HG03103 (cell line): ENCODE results near the gene GAK.

Experiments
- ATAC-seq: cut with Tn5 transposase; IDR thresholded peaks from one replicate; pipeline ENCODE4 v1.9.1; 2021; ENCODE audit warnings: low read depth; ENCODE audit not compliant: unreplicated experiment

The GAK gene

DNA sequence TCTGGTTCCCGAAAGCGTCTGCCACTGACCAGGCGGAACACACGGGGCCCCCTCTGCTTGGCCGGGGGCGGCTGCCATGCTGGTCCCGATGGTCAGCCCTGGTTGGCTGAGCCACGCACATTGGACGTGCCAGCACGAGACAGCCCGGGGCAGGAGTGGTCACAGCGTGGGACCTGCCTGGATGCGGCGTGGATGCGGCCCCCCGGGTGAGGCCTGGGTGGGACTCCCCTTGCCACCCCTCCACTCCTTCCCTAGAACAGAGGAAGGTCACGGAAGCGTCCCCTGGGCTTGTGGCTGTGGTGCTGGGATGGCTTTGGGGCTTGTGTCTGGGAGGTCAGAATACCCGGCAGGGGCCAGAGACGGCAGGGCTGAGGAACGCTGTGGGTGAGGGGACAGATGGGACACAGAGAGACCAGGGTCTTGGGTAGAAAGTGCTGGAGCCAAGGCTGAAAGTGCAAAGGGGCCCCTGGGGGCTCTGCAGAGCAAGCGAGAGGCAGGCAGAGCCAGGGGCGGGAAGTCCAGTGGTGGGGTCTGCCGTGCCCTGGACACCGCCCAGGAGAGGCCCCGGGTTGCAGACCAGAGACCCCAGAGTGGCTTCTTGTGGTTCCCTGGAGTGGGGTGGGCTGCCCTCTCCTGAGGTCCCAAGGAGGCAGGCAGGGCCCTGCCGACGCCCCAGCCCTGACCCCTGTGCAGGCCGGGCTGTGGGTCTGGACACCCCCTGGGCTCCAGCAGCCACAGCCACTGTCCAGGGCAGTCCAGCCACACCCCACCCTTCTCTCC lies 97.6 kb downstream of the GAK start:
- ATAC-seq: no peak

DNA sequence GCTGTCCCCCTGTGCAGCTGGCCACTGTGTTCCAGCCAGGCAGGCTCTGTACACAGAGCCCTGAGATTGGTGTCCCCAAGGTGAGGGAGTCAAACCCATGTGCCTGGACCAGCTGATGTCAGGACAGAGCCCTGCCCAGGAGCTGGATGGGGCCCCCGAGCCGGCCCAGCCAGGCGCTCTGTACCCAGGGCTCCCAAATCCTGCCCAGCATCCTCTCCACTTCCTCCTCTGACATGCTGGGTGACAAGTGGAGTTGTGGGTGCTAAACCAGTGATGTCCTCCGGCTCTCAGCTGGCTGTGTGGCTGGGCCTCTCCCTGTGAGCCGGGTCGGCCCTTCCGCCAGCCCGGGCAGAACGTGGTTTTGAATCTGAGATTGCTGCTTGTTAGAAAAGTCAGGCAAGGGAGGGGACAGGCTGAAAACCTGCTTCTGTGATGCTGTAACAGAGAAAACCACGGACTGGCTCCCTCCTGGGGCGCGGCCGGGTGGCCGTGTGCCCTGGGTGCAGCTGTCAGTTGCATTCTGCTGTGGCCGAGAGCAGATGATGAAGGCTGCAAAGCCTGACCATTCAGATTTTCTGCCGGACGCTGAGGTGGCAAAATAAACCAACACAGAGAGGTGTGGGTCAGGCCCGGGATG lies 98.3 kb downstream of the GAK start:
- ATAC-seq: no peak

GRCh38 chr4:833156-833555 lies 99.0 kb downstream of the GAK start:
- no peak for ATAC-seq

DNA sequence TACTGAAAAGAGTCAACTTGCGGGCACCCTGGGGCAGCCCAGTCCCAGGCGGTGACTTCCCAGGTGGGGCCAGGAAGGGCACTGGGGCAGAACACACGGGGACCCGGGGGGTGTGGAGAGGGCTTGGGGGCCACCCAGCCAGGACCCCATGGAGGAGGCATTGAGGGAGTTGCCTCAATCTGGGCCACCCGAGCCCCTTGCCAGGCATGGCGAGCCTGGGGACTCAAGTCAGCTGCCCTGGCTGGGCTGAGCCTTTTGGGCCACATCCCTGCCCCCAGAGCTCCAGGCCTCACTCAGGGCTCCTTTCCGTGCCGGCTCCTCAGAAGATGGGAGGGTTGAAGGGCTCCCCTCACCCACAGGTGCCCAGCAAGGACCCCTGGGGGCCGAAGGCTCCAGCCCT lies 99.6 kb downstream of the GAK start:
- no peak for ATAC-seq

DNA sequence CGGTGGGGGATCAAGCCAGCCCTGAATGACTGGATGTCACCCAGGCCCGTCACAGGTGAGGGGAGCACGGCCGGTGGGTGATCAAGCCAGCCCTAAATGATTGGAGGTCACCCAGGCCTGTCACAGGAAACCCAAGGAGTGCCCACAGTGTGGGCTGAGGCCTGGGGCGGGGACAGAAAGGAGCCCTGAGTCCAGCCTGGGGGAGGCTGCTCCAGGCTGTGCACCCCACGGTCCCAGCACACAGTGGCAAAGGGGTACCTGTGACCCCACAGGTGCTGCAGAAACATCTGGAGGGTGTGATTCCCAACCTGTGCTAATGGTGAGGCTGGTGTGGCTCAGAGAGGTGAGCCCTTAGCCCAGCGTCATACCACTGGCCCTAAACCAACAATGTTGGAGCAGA lies 100.0 kb downstream of the GAK start:
- ATAC-seq: no peak

GRCh38 chr4:831483-831805 lies 100.7 kb downstream of the GAK start:
- no peak for ATAC-seq

DNA sequence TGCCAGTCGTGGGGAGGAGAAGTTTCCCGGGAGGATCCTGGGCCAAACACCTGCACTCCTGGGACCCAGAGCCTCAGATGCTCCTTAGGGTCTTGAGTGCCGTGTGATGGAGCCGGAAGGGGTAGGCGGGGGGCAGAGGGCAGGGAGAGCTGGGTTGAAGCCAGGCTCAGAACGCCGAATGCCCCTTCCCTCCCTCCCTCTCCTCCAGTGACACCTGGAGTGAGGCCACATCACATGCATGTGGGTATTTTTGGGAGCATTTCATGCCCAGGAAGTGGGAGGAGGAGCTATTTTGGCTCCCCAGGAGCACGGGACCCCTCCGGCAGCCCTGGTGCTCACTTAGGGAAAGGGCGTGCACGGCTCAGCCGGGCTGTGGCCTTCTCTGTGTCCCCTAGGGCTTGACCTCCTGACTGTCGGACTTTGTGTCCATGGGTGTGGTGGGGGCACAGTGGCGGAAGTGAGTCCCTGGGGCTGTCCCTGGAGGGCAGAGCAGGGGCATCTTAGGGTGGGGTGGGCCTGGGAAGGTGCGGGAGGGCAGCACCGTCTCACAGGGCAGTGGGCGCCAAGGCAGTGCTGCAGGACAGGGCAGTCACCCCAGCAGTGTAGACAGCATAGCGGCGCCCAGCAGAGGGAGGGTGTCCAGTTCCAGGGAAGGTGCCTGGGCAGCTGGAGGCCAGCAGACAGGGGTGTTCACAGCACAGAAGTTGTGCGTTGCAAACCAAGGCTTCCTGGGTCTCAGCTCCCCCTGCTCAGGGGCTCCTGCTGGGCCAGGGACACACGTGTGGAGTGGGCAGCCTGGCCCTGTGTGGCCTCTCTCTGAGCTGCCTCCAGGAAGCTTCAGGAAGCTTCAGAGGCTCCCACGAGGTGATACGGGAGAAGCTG lies 101.3 kb downstream of the GAK start:
- ATAC-seq: no peak

GRCh38 chr4:829761-830600 lies 102.1 kb downstream of the GAK start:
- no peak for ATAC-seq

DNA sequence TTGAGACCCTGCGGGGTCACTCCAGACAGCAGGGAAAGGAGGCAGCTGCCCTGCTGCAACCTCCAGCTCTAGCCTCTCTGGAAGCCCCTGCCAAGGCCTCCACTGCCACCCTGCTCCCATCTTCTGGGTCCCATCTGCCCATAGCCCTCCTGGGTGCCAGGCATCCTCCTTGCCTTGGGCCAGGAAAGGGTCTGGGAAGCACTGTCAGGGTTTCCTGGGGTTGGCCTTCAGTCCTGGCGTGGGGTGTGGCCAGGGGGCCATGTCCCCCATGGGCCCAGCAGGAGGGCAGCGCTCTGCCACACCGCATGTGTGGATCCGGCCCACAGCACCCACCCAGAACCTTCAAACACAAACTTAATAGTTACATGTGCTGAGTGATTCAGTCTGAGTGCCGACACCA lies 102.8 kb downstream of the GAK start:
- ATAC-seq: no peak

GRCh38 chr4:828641-829271 lies 103.4 kb downstream of the GAK start:
- ATAC-seq: no peak

GRCh38 chr4:827209-828081 lies 104.7 kb downstream of the GAK start:
- ATAC-seq: no peak

GRCh38 chr4:826508-827208 lies 105.5 kb downstream of the GAK start:
- ATAC-seq: no peak

DNA sequence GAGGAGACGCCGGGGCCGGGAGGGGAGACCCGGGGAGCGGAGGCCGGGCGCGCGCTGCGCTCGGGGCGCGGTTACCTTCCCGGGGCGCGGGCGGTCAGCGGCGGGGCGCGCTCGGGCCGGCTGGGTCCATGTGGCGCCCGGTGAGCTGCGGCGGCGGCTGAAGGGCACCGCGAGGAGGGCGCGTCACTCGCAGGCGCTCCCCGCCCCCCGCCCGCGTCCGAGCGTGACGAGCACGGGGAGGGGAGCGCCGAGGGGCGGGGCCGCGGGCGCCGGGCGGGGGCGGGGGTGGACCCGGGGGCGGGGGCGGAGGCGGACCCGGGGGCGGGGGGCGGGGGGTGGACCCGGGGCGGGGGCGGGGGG lies 106.2 kb downstream of the GAK start, which contains the start of gene CPLX1:
TSS of gene CPLX1 (minus strand) at position 159 of the 360 bp plus-strand sequence. CDS start 1,607 bp downstream, outside the sequence.
- ATAC-seq: no peak

DNA sequence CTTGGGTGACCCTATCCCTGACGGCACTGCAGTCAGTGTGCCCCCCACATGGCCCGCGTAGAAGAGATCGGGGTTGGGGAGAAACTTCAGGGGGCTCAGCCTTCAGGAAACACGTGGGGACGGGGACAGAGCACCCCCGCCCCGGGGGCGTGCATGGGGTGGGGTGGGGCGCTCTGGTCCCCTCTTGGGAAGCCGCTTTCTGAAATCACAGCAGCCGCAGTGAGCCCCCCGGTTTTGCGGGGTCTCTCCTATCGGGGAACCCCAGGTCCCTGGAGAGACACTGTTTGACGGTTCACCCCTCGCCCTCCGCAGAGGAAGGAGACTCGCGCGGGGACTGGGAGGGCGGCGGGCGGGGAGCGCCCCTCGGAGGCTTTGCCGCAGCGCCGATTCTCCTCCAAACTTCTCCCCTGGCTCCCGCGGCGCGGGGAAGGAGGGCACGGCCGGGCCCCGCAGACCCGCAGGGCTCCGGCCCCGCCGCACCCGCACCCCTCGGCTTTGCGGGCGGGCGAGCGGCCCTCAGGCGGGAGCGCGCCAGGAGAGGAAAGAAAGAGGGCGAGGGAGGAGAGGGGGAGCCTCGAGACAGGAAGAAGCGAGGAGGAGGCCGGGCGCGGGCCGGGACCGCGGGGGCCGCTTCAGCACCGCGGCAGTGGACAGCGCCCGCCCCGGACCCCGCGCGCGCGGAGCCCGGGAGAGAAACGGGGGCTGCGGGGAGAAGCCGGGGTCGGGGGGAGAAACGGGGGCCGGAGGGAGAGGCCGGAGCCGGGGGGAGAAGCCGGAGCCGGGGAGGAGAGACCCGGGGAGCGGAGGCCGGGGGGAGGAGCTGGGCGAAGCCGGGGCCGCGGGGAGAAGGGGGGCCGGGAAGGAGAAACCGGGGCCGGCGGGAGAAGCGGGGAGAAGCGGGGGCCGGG lies 106.8 kb downstream of the GAK start:
- no peak for ATAC-seq

DNA sequence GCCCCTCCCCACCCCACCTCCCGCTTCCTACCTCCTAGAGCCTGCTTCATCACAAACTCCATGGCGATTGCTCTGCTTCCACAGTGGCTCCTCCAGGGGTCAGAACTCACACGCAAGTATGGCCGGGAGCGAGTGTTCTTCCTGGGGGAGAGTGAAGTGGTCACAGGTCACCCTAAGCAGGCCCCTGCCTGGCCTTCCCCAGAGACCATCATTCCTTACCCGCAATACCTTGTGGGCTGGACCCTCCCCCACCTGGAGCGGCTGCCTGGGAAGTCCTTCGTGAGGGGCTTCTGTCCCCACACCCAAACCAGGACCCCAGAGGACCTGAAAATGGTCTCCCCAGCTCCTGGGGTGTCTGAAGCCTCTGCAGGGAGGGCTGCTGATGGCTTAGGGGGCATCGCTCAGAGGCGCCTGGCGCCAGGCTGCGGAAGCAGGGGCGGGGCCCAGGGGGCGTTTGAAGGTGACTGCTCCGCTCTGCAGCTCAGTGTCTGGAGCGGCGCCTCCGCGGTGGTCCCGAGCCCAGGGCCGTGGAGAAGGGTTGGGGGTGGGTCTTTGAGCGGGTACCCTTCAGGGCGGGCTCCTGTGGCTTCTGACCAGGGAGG lies 107.6 kb downstream of the GAK start:
- ATAC-seq: no peak

GRCh38 chr4:823761-824460 lies 108.2 kb downstream of the GAK start:
- no peak for ATAC-seq
